ENCODE results near the gene TMEM151A.

Gene TMEM151A

GRCh38 chr11:66331542-66332370 is 40.1 kb downstream of the TMEM151A start:
- Histone ChIP-seq H3K4ac (ENCODE audit: low read depth, low read length) (no peak overlapping the region), H2AK5ac (ENCODE audit: low read length) (no peak overlapping the region), H3K27me3 (ENCODE audit: insufficient read depth, low read length) (no peaks in the 10 kb centered on the region), H3K14ac (ENCODE audit: low read length) (no peak overlapping the region), H4K12ac (ENCODE audit: low read depth, low read length) (no peak overlapping the region), H3K4me2 (ENCODE audit: low read length) (no peak overlapping the region), H2AFZ (ENCODE audit: insufficient read depth, low read length, poor library complexity) (no peak overlapping the region), H3K79me1 (ENCODE audit: low read length) (peaks cover 14% of the 10 kb centered on the region), H3K4me3 (ENCODE audit: low read depth, low read length) (no peak overlapping the region), H3K27ac (ENCODE audit: low read depth, low read length) (no peak overlapping the region), H3K9ac (ENCODE audit: low read length) (no peak overlapping the region), H2BK12ac (ENCODE audit: low read length) (no peak overlapping the region), H3K79me2 (ENCODE audit: control insufficient read depth, insufficient read depth, low read length, poor library complexity) (peaks cover 4% of the 10 kb centered on the region), H3K9me3 (ENCODE audit: insufficient read depth, low read depth, low read length) (peaks cover 2% of the 10 kb centered on the region), H2BK5ac (ENCODE audit: low read depth, low read length, poor library complexity) (no peak overlapping the region), H2BK120ac (ENCODE audit: insufficient read depth, low read length, poor library complexity) (no peak overlapping the region), H4K8ac (ENCODE audit: low read depth, low read length) (no peak overlapping the region), H3K18ac (ENCODE audit: low read length) (no peak overlapping the region), H3K36me3 (ENCODE audit: control insufficient read depth in 1 of 2, insufficient read depth in 2 of 2, low read length in 2 of 2) (peaks cover 2 to 13% of the 10 kb centered on the region in 2 experiments), H3K23ac (ENCODE audit: low read length) (no peak overlapping the region), H4K91ac (ENCODE audit: low read depth, low read length) (no peak overlapping the region), H3K4me1 (ENCODE audit: control insufficient read depth in 1 of 2, insufficient read depth in 2 of 2, low read length in 2 of 2) (peaks cover 29 to 31% of the 10 kb centered on the region in 2 experiments)
- no peak for DNase-seq
- WGBS (ENCODE audit: extremely low coverage, insufficient coverage, insufficient read length) = no CpG with 5 or more reads among the region's 12 CpGs

DNA sequence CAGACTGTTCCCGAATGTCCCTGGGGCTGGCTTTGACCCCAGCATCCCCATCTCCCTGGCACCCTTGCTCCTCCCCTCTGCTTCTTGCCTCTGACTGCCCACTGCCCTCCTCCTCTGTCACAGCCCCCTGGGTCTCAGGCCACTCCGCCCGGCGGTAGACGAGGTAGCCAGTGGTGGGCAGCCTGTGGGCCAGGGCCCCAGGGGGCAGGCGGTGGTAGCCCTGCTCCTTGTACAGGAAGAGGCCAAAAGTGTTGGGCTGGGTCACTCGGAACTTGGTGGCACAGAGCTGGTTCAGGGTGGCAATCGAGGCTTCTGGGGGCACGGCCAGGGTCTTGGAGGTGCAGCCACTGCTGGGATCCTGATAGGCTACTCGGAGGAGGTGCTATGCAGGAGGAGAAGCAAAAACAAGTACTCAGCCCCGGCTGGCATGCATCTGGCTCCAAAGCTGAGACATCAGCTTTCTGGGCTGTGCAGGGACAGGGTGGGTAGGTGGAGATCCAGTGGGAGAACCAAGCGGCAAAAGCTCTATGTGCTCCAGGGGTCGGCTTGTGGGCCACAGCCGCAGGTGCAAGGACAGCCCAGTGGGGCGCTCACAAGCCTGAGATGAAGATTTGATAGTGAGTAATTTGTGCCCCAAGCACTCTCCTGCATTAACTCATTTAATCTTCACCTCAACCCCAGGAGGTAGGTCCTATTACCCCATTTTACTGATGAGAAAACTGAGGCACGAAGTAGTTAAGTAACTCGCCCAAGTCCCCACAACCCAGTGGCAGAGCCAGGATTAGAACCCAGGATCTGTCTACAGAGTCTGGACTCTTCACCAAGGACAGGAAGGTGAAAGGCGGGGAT is 40.9 kb downstream of the TMEM151A start:
- Histone ChIP-seq H2AFZ (ENCODE audit: insufficient read depth, low read length, poor library complexity) (no peak overlapping the region), H3K9me3 (ENCODE audit: insufficient read depth, low read depth, low read length) (peaks cover 2% of the 10 kb centered on the region), H2BK120ac (ENCODE audit: insufficient read depth, low read length, poor library complexity) (no peak overlapping the region), H3K9ac (ENCODE audit: low read length) (no peak overlapping the region), H3K27me3 (ENCODE audit: insufficient read depth, low read length) (no peaks in the 10 kb centered on the region), H3K4me3 (ENCODE audit: low read depth, low read length) (no peak overlapping the region), H2BK5ac (ENCODE audit: low read depth, low read length, poor library complexity) (no peak overlapping the region), H3K18ac (ENCODE audit: low read length) (no peak overlapping the region), H3K36me3 (ENCODE audit: control insufficient read depth in 1 of 2, insufficient read depth in 2 of 2, low read length in 2 of 2) (peaks cover 8 to 18% of the 10 kb centered on the region in 2 experiments), H2BK12ac (ENCODE audit: low read length) (no peak overlapping the region), H4K12ac (ENCODE audit: low read depth, low read length) (no peak overlapping the region), H4K8ac (ENCODE audit: low read depth, low read length) (no peak overlapping the region), H2AK5ac (ENCODE audit: low read length) (no peak overlapping the region), H3K4me1 (ENCODE audit: control insufficient read depth in 1 of 2, insufficient read depth in 2 of 2, low read length in 2 of 2) (peaks cover 23 to 24% of the 10 kb centered on the region in 2 experiments), H3K79me2 (ENCODE audit: control insufficient read depth, insufficient read depth, low read length, poor library complexity) (peaks cover 4% of the 10 kb centered on the region), H3K4me2 (ENCODE audit: low read length) (no peak overlapping the region), H4K91ac (ENCODE audit: low read depth, low read length) (no peak overlapping the region), H3K79me1 (ENCODE audit: low read length) (peaks cover 7% of the 10 kb centered on the region), H3K27ac (ENCODE audit: low read depth, low read length) (no peak overlapping the region), H3K23ac (ENCODE audit: low read length) (no peak overlapping the region), H3K14ac (ENCODE audit: low read length) (no peak overlapping the region), H3K4ac (ENCODE audit: low read depth, low read length) (no peak overlapping the region)
- no peak for DNase-seq
- WGBS (ENCODE audit: extremely low coverage, insufficient coverage, insufficient read length) = no CpG with 5 or more reads among the region's 18 CpGs

DNA sequence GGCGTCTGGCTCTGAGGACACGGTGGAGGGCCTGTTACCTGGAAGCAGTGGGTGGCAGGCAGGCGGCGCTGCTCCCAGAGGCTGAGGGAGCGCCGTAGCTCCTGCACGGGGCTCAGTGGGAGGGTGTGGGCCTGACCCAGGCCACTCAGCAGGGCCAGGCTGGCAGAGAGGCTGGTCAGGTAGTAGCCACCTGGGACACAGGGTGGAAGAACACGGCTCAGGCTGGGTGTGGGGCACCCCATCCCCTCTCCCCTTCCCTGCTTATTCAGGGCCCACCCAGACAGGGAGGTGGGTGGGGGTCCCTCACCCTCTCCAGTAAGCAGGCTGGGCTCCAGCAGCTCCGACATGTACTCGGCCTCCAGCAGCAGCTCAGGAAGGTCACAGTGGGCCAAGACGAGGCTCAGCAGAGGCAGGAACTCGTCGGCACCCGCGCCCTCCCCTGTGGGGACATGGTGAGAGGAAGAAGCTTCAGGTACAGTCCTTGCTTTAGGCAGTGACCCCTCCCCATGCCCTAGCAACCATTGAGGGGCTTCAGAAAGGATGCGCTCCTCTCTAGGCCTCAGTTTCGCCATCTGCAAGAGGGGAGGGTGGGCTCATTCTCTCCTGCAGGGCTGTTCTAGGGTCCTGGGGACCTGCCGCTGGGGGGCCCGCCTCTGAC is 41.7 kb downstream of the TMEM151A start:
- no CpG with 5 or more reads among the region's 19 CpGs for WGBS (ENCODE audit: extremely low coverage, insufficient coverage, insufficient read length)
- H3K4me3 ChIP-seq (ENCODE audit: low read depth, low read length) = no peak overlapping the region
- H3K14ac ChIP-seq (ENCODE audit: low read length) = no peak overlapping the region
- H2AFZ ChIP-seq (ENCODE audit: insufficient read depth, low read length, poor library complexity) = no peak overlapping the region
- H3K4me1 ChIP-seq (ENCODE audit: control insufficient read depth in 1 of 2, insufficient read depth in 2 of 2, low read length in 2 of 2) = peaks cover 17 to 18% of the 10 kb centered on the region in 2 experiments
- H4K91ac ChIP-seq (ENCODE audit: low read depth, low read length) = no peak overlapping the region
- H4K12ac ChIP-seq (ENCODE audit: low read depth, low read length) = no peak overlapping the region
- H2BK5ac ChIP-seq (ENCODE audit: low read depth, low read length, poor library complexity) = no peak overlapping the region
- no peak overlapping the region for H3K27ac ChIP-seq (ENCODE audit: low read depth, low read length)
- H2BK12ac ChIP-seq (ENCODE audit: low read length) = no peak overlapping the region
- H3K9ac ChIP-seq (ENCODE audit: low read length) = no peak overlapping the region
- H3K36me3 ChIP-seq (ENCODE audit: control insufficient read depth in 1 of 2, insufficient read depth in 2 of 2, low read length in 2 of 2) = peaks cover 11 to 24% of the 10 kb centered on the region in 2 experiments
- DNase-seq = no peak
- no peaks in the 10 kb centered on the region for H3K9me3 ChIP-seq (ENCODE audit: insufficient read depth, low read depth, low read length)
- peaks cover 7% of the 10 kb centered on the region for H3K79me1 ChIP-seq (ENCODE audit: low read length)
- H3K23ac ChIP-seq (ENCODE audit: low read length) = no peak overlapping the region
- H3K4me2 ChIP-seq (ENCODE audit: low read length) = no peak overlapping the region
- peaks cover 4% of the 10 kb centered on the region for H3K79me2 ChIP-seq (ENCODE audit: control insufficient read depth, insufficient read depth, low read length, poor library complexity)
- H3K27me3 ChIP-seq (ENCODE audit: insufficient read depth, low read length) = no peaks in the 10 kb centered on the region
- H3K18ac ChIP-seq (ENCODE audit: low read length) = no peak overlapping the region
- no peak overlapping the region for H2AK5ac ChIP-seq (ENCODE audit: low read length)
- H3K4ac ChIP-seq (ENCODE audit: low read depth, low read length) = no peak overlapping the region
- H4K8ac ChIP-seq (ENCODE audit: low read depth, low read length) = no peak overlapping the region
- H2BK120ac ChIP-seq (ENCODE audit: insufficient read depth, low read length, poor library complexity) = no peak overlapping the region

- peaks cover 7% of the 10 kb centered on the region for H3K79me1 ChIP-seq (ENCODE audit: low read length)
- H4K8ac ChIP-seq (ENCODE audit: low read depth, low read length) = no peak overlapping the region
- no peak overlapping the region for H4K12ac ChIP-seq (ENCODE audit: low read depth, low read length)
- no peak overlapping the region for H3K27ac ChIP-seq (ENCODE audit: low read depth, low read length)
- no peak overlapping the region for H2AFZ ChIP-seq (ENCODE audit: insufficient read depth, low read length, poor library complexity)
- peaks cover 18 to 31% of the 10 kb centered on the region in 2 experiments for H3K36me3 ChIP-seq (ENCODE audit: control insufficient read depth in 1 of 2, insufficient read depth in 2 of 2, low read length in 2 of 2)
- H3K9me3 ChIP-seq (ENCODE audit: insufficient read depth, low read depth, low read length) = no peaks in the 10 kb centered on the region
- no CpG with 5 or more reads among the region's 29 CpGs for WGBS (ENCODE audit: extremely low coverage, insufficient coverage, insufficient read length)
- no peak overlapping the region for H3K18ac ChIP-seq (ENCODE audit: low read length)
- no peak overlapping the region for H2BK12ac ChIP-seq (ENCODE audit: low read length)
- H3K79me2 ChIP-seq (ENCODE audit: control insufficient read depth, insufficient read depth, low read length, poor library complexity) = peaks cover 4% of the 10 kb centered on the region
- no peak overlapping the region for H3K4ac ChIP-seq (ENCODE audit: low read depth, low read length)
- H4K91ac ChIP-seq (ENCODE audit: low read depth, low read length) = no peak overlapping the region
- H3K4me1 ChIP-seq (ENCODE audit: control insufficient read depth in 1 of 2, insufficient read depth in 2 of 2, low read length in 2 of 2) = peaks cover 13 to 15% of the 10 kb centered on the region in 2 experiments
- no peak overlapping the region for H2AK5ac ChIP-seq (ENCODE audit: low read length)
- no peak overlapping the region for H3K4me2 ChIP-seq (ENCODE audit: low read length)
- H3K14ac ChIP-seq (ENCODE audit: low read length) = no peak overlapping the region
- no peak overlapping the region for H3K23ac ChIP-seq (ENCODE audit: low read length)
- no peak for DNase-seq
- H2BK5ac ChIP-seq (ENCODE audit: low read depth, low read length, poor library complexity) = no peak overlapping the region
- no peak overlapping the region for H3K9ac ChIP-seq (ENCODE audit: low read length)
- H3K27me3 ChIP-seq (ENCODE audit: insufficient read depth, low read length) = no peaks in the 10 kb centered on the region
- H3K4me3 ChIP-seq (ENCODE audit: low read depth, low read length) = no peak overlapping the region
- no peak overlapping the region for H2BK120ac ChIP-seq (ENCODE audit: insufficient read depth, low read length, poor library complexity)
Measured at GRCh38 chr11:66333896-66334604, 42.4 kb downstream of the TMEM151A start.

All from trophoblast cell (in vitro differentiated cells and primary cell).